HepG2 (cell line): ENCODE data around the gene TUBGCP3. TPM values are rescaled to one million over a fixed set of nuclear protein-coding genes. Genes with fewer than 3 reads are reported as not detected.

ENCODE experiments used
- EED ChIP-seq: sonication (generic); formaldehyde crosslinking; IDR thresholded peaks from 2 replicates; pipeline ENCODE4 v1.5.0; 2020; ENCODE audit warnings: mild to moderate bottlenecking, missing genetic modification reagents
- GATAD1 ChIP-seq: IDR thresholded peaks from 2 replicates; pipeline ENCODE4 v1.6.1; 2016; ENCODE audit warnings: missing genetic modification reagents, missing compliant biosample characterization
- GATAD2A ChIP-seq: IDR thresholded peaks from 2 replicates; pipeline ENCODE4 v1.6.1; 2016
- SOX13 ChIP-seq, 3 experiments: fragments of 450-650 bp in 1 of 3; sonication (generic) in 1 of 3; formaldehyde crosslinking in 1 of 3; IDR thresholded peaks in 2 of 3; conservative IDR thresholded peaks in 1 of 3; 2 replicates each; pipeline versions ENCODE4 v1.5.0 to v1.6.1; 2016 to 2020; ENCODE audit warnings: antibody characterized with exemption in 1 of 3, mild to moderate bottlenecking in 1 of 3, missing compliant biosample characterization in 1 of 3, missing genetic modification reagents in 1 of 3, moderate library complexity in 1 of 3
- ZBTB38 ChIP-seq: sonication (generic); formaldehyde crosslinking; IDR thresholded peaks from 2 replicates; pipeline ENCODE4 v1.5.1; 2020; ENCODE audit warnings: mild to moderate bottlenecking, missing genetic modification reagents
- ZNF232 ChIP-seq: sonication (generic); formaldehyde crosslinking; IDR thresholded peaks from 2 replicates; pipeline ENCODE4 v1.4.0; 2020; ENCODE audit warnings: missing genetic modification reagents, borderline replicate concordance
- ZNF44 ChIP-seq: sonication (generic); formaldehyde crosslinking; IDR thresholded peaks from 2 replicates; pipeline ENCODE4 v1.5.1; 2020; ENCODE audit warnings: mild to moderate bottlenecking, missing genetic modification reagents
- ZNF484 ChIP-seq: sonication (generic); formaldehyde crosslinking; IDR thresholded peaks from 2 replicates; pipeline ENCODE4 v1.5.1; 2020; ENCODE audit warnings: mild to moderate bottlenecking, low read depth, missing genetic modification reagents, borderline replicate concordance
- ZNF672 ChIP-seq: sonication (generic); formaldehyde crosslinking; IDR thresholded peaks from 2 replicates; pipeline ENCODE4 v1.8.1; 2022; ENCODE audit warnings: missing genetic modification reagents
- ZNF891 ChIP-seq: sonication (generic); formaldehyde crosslinking; IDR thresholded peaks from 2 replicates; pipeline ENCODE4 v1.5.0; 2020; ENCODE audit warnings: mild to moderate bottlenecking, missing genetic modification reagents
- ZSCAN20 ChIP-seq: sonication (generic); formaldehyde crosslinking; IDR thresholded peaks from 2 replicates; pipeline ENCODE4 v1.4.0; 2020; ENCODE audit warnings: missing genetic modification reagents, mild to moderate bottlenecking, borderline replicate concordance
- polyA plus RNA-seq, 8 experiments: library from polyadenylated mRNA; depleted of rRNA in 3 of 8; stranded (reverse) in 7 of 8; unstranded in 1 of 8; fragments of >200 nt; fragmentation: Illumina TruSeq in 4 of 8; extraction: Trizol in 4 of 8; gene quantifications; 2 replicates each; pipeline versions ENCODE4 v1.2.1 to v1.2.3, GENCODE V29; 2011 to 2016; ENCODE audit warnings: low read depth in 4 of 8, missing spikeins in 1 of 8, mixed read lengths in 1 of 8; ENCODE audit not compliant: insufficient read depth in 1 of 8
- total RNA-seq, 5 experiments: library from RNA; depleted of rRNA; stranded (reverse); fragments of >200 nt; fragmentation: Illumina TruSeq; extraction: Trizol; gene quantifications; 2 replicates each; pipeline ENCODE4 v1.2.3, GENCODE V29; 2016; ENCODE audit warnings: low read depth in 1 of 5
- TF ChIP-seq, protein P1 (sequence below): sonication (generic); formaldehyde crosslinking; IDR thresholded peaks from 2 replicates; pipeline ENCODE4 v1.4.0; 2020; ENCODE audit warnings: missing genetic modification reagents
- TF ChIP-seq, protein P2 (sequence below): sonication (generic); formaldehyde crosslinking; IDR thresholded peaks from 2 replicates; pipeline ENCODE4 v1.4.0; 2020; ENCODE audit warnings: mild to moderate bottlenecking, missing genetic modification reagents
- TF ChIP-seq, protein P3 (sequence below): sonication (generic); formaldehyde crosslinking; IDR thresholded peaks from one replicate; pipeline ENCODE4 v1.5.1; 2020; ENCODE audit warnings: mild to moderate bottlenecking, missing genetic modification reagents; ENCODE audit errors: not compliant biosample characterization
- TF ChIP-seq, protein P4 (sequence below): sonication (generic); formaldehyde crosslinking; IDR thresholded peaks from 2 replicates; pipeline ENCODE4 v1.5.0; 2020; ENCODE audit warnings: mild to moderate bottlenecking, missing genetic modification reagents

TUBGCP3 gene
- total and polyA plus RNA-seq, 2 of the 13 experiments (the other 11 are each of a cell fraction or from before 2014, with no cell fraction given): 12.6 to 15.5 TPM

- TF ChIP-seq, protein P1, sequence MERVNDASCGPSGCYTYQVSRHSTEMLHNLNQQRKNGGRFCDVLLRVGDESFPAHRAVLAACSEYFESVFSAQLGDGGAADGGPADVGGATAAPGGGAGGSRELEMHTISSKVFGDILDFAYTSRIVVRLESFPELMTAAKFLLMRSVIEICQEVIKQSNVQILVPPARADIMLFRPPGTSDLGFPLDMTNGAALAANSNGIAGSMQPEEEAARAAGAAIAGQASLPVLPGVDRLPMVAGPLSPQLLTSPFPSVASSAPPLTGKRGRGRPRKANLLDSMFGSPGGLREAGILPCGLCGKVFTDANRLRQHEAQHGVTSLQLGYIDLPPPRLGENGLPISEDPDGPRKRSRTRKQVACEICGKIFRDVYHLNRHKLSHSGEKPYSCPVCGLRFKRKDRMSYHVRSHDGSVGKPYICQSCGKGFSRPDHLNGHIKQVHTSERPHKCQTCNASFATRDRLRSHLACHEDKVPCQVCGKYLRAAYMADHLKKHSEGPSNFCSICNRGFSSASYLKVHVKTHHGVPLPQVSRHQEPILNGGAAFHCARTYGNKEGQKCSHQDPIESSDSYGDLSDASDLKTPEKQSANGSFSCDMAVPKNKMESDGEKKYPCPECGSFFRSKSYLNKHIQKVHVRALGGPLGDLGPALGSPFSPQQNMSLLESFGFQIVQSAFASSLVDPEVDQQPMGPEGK (CRISPR knock-in tag): no peak
- TF ChIP-seq, protein P2, sequence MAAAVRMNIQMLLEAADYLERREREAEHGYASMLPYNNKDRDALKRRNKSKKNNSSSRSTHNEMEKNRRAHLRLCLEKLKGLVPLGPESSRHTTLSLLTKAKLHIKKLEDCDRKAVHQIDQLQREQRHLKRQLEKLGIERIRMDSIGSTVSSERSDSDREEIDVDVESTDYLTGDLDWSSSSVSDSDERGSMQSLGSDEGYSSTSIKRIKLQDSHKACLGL (CRISPR knock-in tag): peak; percentile 96
- TF ChIP-seq SOX13 (IDR thresholded peaks at IDR 0.05) (no peak; the same call in 1 of the 2 replicates), SOX13 (CRISPR knock-in tag; conservative IDR thresholded peaks at IDR 0.05 in 1 of 2, IDR thresholded peaks at IDR 0.05 in 1 of 2) (peak in 1 of 2 experiments; percentile 40; a peak in 1 of 4 replicates), ZNF44 (CRISPR knock-in tag) (0 out of 2 replicates have a peak, but pooled peaks have one; percentile 54), ZNF891 (CRISPR knock-in tag) (peak; percentile 78), ZSCAN20 (CRISPR knock-in tag) (peak; percentile 95), ZBTB38 (CRISPR knock-in tag) (peak; percentile 90), GATAD2A (CRISPR knock-in tag) (peak; percentile 67; the same call in 1 of the 2 replicates), GATAD1 (CRISPR knock-in tag) (peak; percentile 95), ZNF672 (CRISPR knock-in tag) (peak; percentile 86; the same call in 1 of the 2 replicates), EED (no peak; the same call in none of the 2 replicates), ZNF232 (CRISPR knock-in tag) (peak; percentile 91), ZNF484 (CRISPR knock-in tag) (peak; percentile 90; the same call in 1 of the 2 replicates)
- TF ChIP-seq, protein P3, sequence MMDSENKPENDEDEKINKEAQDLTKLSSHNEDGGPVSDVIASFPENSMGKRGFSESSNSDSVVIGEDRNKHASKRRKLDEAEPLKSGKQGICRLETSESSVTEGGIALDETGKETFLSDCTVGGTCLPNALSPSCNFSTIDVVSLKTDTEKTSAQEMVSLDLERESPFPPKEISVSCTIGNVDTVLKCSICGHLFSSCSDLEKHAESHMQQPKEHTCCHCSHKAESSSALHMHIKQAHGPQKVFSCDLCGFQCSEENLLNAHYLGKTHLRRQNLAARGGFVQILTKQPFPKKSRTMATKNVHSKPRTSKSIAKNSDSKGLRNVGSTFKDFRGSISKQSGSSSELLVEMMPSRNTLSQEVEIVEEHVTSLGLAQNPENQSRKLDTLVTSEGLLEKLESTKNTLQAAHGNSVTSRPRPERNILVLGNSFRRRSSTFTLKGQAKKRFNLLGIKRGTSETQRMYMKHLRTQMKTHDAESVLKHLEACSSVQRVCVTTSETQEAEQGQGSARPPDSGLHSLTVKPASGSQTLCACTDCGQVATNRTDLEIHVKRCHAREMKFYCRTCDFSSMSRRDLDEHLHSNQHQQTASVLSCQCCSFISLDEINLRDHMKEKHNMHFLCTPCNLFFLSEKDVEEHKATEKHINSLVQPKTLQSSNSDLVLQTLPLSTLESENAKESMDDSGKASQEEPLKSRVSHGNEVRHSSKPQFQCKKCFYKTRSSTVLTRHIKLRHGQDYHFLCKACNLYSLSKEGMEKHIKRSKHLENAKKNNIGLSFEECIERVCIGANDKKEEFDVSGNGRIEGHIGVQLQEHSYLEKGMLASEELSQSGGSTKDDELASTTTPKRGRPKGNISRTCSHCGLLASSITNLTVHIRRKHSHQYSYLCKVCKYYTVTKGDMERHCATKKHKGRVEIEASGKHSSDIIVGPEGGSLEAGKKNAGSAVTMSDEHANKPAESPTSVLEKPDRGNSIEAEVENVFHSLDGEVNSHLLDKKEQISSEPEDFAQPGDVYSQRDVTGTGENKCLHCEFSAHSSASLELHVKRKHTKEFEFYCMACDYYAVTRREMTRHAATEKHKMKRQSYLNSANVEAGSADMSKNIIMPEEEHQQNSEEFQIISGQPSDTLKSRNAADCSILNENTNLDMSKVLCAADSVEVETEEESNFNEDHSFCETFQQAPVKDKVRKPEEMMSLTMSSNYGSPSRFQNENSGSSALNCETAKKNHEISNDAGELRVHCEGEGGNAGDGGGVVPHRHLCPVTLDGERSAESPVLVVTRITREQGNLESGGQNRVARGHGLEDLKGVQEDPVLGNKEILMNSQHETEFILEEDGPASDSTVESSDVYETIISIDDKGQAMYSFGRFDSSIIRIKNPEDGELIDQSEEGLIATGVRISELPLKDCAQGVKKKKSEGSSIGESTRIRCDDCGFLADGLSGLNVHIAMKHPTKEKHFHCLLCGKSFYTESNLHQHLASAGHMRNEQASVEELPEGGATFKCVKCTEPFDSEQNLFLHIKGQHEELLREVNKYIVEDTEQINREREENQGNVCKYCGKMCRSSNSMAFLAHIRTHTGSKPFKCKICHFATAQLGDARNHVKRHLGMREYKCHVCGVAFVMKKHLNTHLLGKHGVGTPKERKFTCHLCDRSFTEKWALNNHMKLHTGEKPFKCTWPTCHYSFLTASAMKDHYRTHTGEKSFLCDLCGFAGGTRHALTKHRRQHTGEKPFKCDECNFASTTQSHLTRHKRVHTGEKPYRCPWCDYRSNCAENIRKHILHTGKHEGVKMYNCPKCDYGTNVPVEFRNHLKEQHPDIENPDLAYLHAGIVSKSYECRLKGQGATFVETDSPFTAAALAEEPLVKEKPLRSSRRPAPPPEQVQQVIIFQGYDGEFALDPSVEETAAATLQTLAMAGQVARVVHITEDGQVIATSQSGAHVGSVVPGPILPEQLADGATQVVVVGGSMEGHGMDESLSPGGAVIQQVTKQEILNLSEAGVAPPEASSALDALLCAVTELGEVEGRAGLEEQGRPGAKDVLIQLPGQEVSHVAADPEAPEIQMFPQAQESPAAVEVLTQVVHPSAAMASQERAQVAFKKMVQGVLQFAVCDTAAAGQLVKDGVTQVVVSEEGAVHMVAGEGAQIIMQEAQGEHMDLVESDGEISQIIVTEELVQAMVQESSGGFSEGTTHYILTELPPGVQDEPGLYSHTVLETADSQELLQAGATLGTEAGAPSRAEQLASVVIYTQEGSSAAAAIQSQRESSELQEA (CRISPR knock-in tag): peak; percentile 94
- TF ChIP-seq, protein P4, sequence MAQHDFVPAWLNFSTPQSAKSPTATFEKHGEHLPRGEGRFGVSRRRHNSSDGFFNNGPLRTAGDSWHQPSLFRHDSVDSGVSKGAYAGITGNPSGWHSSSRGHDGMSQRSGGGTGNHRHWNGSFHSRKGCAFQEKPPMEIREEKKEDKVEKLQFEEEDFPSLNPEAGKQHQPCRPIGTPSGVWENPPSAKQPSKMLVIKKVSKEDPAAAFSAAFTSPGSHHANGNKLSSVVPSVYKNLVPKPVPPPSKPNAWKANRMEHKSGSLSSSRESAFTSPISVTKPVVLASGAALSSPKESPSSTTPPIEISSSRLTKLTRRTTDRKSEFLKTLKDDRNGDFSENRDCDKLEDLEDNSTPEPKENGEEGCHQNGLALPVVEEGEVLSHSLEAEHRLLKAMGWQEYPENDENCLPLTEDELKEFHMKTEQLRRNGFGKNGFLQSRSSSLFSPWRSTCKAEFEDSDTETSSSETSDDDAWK (CRISPR knock-in tag): no peak
Observed at GRCh38 chr13:112587764-112588489, at the start of gene TUBGCP3 (continued).
